ENCODE measurements around the gene CD19.
"Not testable (repeated sequence)": the region's sequence is repeated elsewhere in the genome, so short reads cannot be mapped to it uniquely, and the experiment has no call there.

Gene CD19

DNA sequence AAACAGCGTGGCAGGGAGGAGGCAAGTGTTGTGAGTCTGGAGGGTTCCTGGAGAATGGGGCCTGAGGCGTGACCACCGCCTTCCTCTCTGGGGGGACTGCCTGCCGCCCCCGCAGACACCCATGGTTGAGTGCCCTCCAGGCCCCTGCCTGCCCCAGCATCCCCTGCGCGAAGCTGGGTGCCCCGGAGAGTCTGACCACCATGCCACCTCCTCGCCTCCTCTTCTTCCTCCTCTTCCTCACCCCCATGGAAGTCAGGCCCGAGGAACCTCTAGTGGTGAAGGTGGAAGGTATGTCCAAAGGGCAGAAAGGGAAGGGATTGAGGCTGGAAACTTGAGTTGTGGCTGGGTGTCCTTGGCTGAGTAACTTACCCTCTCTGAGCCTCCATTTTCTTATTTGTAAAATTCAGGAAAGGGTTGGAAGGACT is at the start of gene CD19:
Gene CD19 (plus strand): TSS at position 171 of the 425 bp plus-strand sequence. CDS start 30 bp downstream, at position 201.
- DNase-seq (ENCODE audit: low read depth), result no peak

- DNase-seq (ENCODE audit: low read depth), result no peak
These were observed 49.1 kb upstream of the CD19 start for GRCh38 chr16:28882551-28883160.

- DNase-seq (ENCODE audit: low read depth), result no peak
These were observed 48.4 kb upstream of the CD19 start for GRCh38 chr16:28883221-28883996.

GRCh38 chr16:28884045-28884444 is 47.7 kb upstream of the CD19 start:
- DNase-seq (ENCODE audit: low read depth), result no peak

GRCh38 chr16:28886945-28887344 is 44.8 kb upstream of the CD19 start:
- no peak for DNase-seq (ENCODE audit: low read depth)

GRCh38 chr16:28890355-28890754 is 41.4 kb upstream of the CD19 start:
- not testable (repeated sequence) for DNase-seq (ENCODE audit: low read depth)

- DNase-seq (ENCODE audit: low read depth), result no peak
These were observed 39.5 kb upstream of the CD19 start for GRCh38 chr16:28891964-28892890.

DNA sequence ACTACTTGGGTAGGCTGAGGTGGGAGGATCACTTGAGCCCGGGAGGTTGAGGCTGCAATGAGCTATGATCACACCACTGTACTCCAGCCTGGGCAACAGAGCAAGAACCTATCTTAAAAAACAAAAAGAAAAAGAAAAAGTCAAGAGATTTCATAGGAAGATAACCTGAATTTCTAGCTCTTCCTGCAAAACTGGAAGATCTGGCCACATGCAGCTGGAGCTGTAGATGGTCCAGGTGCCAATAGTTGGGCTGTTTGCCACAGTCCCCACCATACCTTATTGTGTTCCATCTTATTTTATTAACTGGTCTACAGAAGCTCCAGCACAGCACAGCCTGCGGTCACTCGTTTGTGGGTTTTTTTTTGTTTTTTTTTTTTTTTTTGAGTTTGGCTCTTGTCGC is 38.5 kb upstream of the CD19 start:
- no peak for DNase-seq (ENCODE audit: low read depth)

DNA sequence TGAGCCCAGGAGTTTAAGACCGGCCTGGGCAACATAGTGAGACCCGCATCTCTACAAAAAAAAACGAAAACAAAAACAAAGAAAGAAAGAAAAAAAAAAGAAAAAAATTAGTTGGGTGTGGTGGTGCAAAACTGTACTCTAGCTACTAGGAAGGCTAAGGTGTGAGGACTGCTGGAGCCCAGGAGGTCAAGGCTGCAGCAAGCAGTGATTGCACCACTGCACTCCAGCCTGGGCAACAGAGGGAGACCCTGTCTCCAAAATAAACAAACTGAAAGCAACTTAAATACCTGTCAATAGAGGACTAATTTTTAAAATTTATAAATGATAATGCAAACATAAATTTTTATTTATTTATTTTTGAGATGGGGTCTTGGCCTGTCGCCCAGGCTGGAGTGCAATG is 36.2 kb upstream of the CD19 start:
- DNase-seq (ENCODE audit: low read depth), result no peak

GRCh38 chr16:28897826-28898225 is 33.9 kb upstream of the CD19 start:
- DNase-seq (ENCODE audit: low read depth), result no peak

DNA sequence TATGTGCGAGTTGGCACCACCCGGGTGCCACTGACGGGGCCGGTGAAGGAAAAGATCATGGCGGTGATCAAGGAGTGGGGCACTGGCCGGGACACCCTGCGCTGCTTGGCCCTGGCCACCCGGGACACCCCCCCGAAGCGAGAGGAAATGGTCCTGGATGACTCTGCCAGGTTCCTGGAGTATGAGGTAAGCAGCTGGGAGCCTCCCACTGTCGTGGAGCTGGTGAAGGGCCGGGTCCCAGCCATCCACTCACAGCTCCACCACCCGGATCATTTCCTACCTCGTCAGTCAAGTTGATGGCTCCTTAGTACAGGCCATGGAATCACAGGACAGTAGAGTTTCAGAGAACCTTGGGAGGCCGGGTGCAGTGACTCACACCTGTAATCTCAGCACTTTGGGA is 33.5 kb upstream of the CD19 start:
- DNase-seq (ENCODE audit: low read depth), result no peak

GRCh38 chr16:28898942-28899341 is 32.8 kb upstream of the CD19 start:
- DNase-seq (ENCODE audit: low read depth), result no peak

GRCh38 chr16:28899882-28900590 is 31.7 kb upstream of the CD19 start:
- DNase-seq (ENCODE audit: low read depth), result no peak

- no peak for DNase-seq (ENCODE audit: low read depth)
These were observed 31.2 kb upstream of the CD19 start for GRCh38 chr16:28900601-28901000.

DNA sequence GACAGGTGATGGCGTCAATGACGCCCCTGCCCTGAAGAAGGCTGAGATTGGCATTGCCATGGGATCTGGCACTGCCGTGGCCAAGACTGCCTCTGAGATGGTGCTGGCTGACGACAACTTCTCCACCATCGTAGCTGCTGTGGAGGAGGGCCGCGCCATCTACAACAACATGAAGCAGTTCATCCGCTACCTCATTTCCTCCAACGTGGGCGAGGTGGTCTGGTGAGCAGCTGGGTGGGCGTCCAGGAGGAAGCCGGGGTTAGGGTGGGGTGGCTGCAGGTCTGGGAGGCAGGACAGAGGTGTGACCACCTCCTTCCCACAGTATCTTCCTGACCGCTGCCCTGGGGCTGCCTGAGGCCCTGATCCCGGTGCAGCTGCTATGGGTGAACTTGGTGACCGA is 29.9 kb upstream of the CD19 start:
- DNase-seq (ENCODE audit: low read depth), result no peak

DNA sequence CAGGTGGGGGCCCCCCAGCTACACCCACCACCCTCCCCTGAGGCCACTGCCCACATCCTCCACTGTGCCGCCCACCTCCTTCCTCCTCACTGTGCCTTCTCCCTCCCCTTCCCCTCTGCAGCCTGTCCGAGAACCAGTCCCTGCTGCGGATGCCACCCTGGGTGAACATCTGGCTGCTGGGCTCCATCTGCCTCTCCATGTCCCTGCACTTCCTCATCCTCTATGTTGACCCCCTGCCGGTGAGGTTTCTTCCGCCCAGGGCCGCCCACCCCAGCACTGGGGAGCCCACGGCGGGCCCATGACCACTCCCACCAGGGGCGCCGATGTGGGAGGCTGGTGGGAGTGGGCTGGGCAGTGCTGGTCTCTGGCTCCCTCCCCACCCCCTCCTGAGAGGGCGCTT is 28.9 kb upstream of the CD19 start:
- no peak for DNase-seq (ENCODE audit: low read depth)

GRCh38 chr16:28903344-28904042 is 28.3 kb upstream of the CD19 start:
- no peak for DNase-seq (ENCODE audit: low read depth)

GRCh38 chr16:28904363-28904762 is 27.4 kb upstream of the CD19 start:
- DNase-seq (ENCODE audit: low read depth), result no peak

DNA sequence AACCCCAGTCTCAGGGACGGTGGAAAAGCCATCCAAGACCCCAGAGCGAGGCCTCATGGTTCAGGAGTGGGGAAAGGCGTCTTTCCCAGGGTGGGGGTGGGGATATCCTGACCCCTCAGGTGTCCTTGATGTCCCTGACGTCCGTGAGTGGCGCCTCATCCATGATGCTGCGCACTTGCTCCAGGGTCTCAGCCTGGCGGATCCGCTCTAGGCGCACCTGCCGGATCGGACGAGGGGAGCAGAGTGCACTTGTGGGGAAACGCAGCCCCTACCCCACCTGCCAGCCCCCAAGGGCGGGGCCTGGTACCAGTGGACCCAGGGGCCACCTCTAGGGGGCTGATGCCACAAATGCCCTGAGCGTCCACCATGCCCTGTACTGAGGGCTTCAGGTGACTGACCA is 26.9 kb upstream of the CD19 start:
- no peak for DNase-seq (ENCODE audit: low read depth)

DNA sequence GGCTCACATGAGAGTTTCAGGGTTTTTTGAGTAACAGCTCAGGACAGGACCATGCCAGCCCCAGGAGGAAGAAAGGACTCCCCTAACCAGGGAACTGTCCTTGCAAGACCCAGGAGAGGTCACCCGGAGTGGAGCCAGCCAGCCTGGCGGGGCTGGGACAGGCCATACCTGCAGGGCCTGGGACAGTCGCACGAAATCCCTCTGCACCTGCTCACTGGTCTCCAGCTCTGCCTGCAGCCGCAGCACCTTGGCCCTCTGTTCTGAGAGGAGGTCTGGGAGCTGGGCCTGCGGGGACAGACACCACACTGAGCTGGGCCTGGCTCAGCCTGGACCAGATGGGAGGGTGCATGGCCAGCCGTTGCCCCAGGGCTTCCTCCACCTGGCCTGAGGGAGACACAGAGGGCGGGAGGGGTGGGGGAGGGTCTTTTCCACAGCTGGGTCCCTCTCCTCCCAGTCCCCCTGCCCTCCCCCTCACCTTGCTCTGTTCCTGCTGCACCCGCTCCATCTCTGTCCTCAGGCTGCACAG is 26.5 kb upstream of the CD19 start:
- DNase-seq (ENCODE audit: low read depth), result no peak

GRCh38 chr16:28905800-28906372 is 25.9 kb upstream of the CD19 start:
- DNase-seq (ENCODE audit: low read depth), result no peak
